WERI-Rb-1 (cell line): ENCODE results near the gene SLC30A7.

Experiments used
- DNase-seq: peaks from one replicate; pipeline ENCODE4 v3.0.0-alpha.2; 2020
- H3K27ac ChIP-seq: fragments of 250-450 bp; sonication (Bioruptor Pico); 2 replicates; pipeline ENCODE4 v1.5.1; 2020; ENCODE audit warnings: mild to moderate bottlenecking, moderate library complexity
- H3K27me3 ChIP-seq: fragments of 250-450 bp; sonication (Bioruptor Pico); 2 replicates; pipeline ENCODE4 v1.5.1; 2021; ENCODE audit warnings: mild to moderate bottlenecking, low read depth, moderate library complexity; ENCODE audit not compliant: insufficient read depth, severe bottlenecking
- H3K36me3 ChIP-seq: fragments of 250-450 bp; sonication (Bioruptor Pico); 2 replicates; pipeline ENCODE4 v1.5.1; 2020; ENCODE audit warnings: mild to moderate bottlenecking, moderate library complexity
- H3K4me3 ChIP-seq: 2 replicates; pipeline ENCODE4 v1.5.1; 2011; ENCODE audit warnings: low read depth, mild to moderate bottlenecking, control low read depth, low read length
- H3K9me3 ChIP-seq: fragments of 250-450 bp; sonication (Bioruptor Pico); 2 replicates; pipeline ENCODE4 v1.5.1; 2021; ENCODE audit warnings: mild to moderate bottlenecking, moderate library complexity; ENCODE audit not compliant: severe bottlenecking
- CTCF ChIP-seq: IDR thresholded peaks from 2 replicates; pipeline ENCODE4 v1.5.1; 2011; ENCODE audit warnings: low read depth, mild to moderate bottlenecking, control low read depth, inconsistent platforms, low read length

Gene SLC30A7

DNA sequence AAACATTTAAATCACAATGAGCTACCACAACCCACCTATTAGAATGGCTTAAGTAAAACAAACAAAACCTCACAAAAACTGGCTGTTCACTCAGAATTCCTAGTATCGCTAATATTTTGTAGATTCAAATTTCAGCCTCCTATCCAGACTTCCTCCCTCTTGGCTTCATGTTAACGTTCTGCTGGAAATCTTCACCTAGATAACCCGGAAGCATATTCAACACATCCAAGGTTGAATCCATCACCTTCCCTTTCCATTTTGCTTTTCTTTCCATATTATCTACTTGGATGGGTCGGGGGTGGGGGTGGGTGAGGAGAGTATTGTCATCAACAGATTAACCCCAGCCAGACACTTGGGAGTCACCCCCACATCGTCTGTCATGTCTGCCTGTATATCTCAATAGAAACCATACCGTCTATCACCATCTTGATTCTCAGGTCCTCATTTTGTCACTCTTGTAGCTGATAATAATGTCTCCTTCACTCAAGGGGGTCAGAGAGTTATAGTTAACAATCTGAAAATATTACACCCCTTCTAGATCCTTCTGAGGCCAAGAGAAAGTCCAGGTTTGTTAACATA lies 131.4 kb downstream of the SLC30A7 start:
- Histone ChIP-seq H3K4me3 (no peak overlapping the region), H3K27ac (no peak overlapping the region), H3K27me3 (no peaks in the 10 kb centered on the region), H3K36me3 (peaks cover 8% of the 10 kb centered on the region), H3K9me3 (no peaks in the 10 kb centered on the region)
- no peak for DNase-seq
- TF ChIP-seq CTCF: no peak

DNA sequence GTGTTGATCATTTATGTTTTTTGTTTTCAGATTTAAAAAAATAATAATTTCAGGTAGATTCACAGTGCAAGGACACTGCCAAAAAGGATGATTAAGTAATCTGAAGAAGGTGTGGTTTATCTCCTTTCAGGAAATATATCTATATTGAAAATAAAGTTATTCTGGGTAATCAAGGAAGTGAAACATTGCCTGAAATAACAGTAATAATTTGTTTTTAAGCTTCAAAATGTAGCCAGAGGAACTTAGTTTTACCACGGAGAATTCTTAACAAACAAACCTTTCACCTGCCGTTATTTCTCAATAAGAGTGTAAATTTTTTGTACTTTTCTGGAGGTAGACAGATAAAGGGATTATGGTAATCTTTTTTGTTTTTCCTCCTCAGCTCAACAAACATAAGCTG lies 132.6 kb downstream of the SLC30A7 start:
- no peaks in the 10 kb centered on the region for H3K9me3 ChIP-seq
- H3K4me3 ChIP-seq: no peak overlapping the region
- H3K27me3 ChIP-seq: no peaks in the 10 kb centered on the region
- peaks cover 4% of the 10 kb centered on the region for H3K36me3 ChIP-seq
- no peak for DNase-seq
- no peak for TF ChIP-seq CTCF
- H3K27ac ChIP-seq: no peak overlapping the region

DNA sequence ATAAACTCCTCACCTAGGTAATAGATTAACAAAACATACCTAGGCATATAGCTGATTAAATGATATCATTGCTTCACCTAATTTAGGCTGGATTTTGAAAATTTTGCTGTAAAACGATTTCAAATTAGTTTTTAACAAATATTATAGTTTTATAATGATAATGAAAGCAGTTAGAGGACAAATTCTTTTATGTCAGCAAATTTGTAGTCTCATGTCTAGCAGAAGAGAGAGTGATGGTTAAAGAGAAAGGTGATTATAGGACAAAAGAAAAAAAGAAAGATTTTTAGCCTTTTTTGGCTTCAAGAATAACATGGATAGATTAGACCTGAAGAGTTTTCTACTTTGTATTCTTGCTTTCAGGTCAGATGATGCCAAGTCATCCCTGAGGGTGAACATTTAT lies 133.3 kb downstream of the SLC30A7 start:
- Histone ChIP-seq H3K27ac (no peak overlapping the region), H3K27me3 (no peaks in the 10 kb centered on the region), H3K4me3 (no peak overlapping the region), H3K36me3 (no peaks in the 10 kb centered on the region), H3K9me3 (no peaks in the 10 kb centered on the region)
- no peak for TF ChIP-seq CTCF
- DNase-seq: no peak

DNA sequence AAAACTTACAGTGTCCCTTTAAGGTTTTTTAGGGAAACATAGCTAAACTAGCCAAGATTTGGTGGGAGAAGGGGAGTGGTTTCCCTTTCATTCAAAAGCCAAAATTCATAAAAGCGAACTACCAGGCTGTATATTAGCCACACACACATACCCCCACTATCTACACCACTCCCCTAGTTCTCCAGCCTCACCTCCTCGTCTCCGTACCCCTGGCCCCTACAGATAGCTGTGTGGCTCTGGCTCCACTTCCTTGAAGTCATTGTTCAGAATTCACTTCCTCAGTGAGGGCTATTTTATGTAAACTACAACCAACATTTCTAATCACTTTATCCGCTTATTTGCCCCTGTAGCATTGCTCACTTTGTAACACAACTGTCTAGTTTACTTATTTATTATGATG lies 135.0 kb downstream of the SLC30A7 start:
- H3K27ac ChIP-seq: no peak overlapping the region
- no peak for TF ChIP-seq CTCF
- no peak for DNase-seq
- H3K9me3 ChIP-seq: no peaks in the 10 kb centered on the region
- no peaks in the 10 kb centered on the region for H3K27me3 ChIP-seq
- no peak overlapping the region for H3K4me3 ChIP-seq
- no peaks in the 10 kb centered on the region for H3K36me3 ChIP-seq
